Lower leg skin (tissue), 3 donors: Measurements from ENCODE around the gene ATP9A.

Source experiments
- POLR2A ChIP-seq, 2 donors: fragments of 450-650 bp; IDR thresholded peaks; one replicate each; pipeline ENCODE4 v1.6.1; 2016 to 2017; ENCODE audit warnings: antibody characterized with exemption in 2 of 2, mild to moderate bottlenecking in 1 of 2, moderate library complexity in 1 of 2
- TF ChIP-seq, protein P1 (sequence below), 3 donors: fragments of 450-650 bp; IDR thresholded peaks; one replicate each; pipeline ENCODE4 v1.5.1; 2016; ENCODE audit warnings: antibody characterized with exemption in 3 of 3, mild to moderate bottlenecking in 3 of 3, moderate library complexity in 2 of 3

GRCh38 chr20:51581571-51581970 lies 186.6 kb downstream of the ATP9A start:
- no peak for TF ChIP-seq POLR2A (IDR thresholded peaks at IDR 0.05)
- TF ChIP-seq, protein P1, sequence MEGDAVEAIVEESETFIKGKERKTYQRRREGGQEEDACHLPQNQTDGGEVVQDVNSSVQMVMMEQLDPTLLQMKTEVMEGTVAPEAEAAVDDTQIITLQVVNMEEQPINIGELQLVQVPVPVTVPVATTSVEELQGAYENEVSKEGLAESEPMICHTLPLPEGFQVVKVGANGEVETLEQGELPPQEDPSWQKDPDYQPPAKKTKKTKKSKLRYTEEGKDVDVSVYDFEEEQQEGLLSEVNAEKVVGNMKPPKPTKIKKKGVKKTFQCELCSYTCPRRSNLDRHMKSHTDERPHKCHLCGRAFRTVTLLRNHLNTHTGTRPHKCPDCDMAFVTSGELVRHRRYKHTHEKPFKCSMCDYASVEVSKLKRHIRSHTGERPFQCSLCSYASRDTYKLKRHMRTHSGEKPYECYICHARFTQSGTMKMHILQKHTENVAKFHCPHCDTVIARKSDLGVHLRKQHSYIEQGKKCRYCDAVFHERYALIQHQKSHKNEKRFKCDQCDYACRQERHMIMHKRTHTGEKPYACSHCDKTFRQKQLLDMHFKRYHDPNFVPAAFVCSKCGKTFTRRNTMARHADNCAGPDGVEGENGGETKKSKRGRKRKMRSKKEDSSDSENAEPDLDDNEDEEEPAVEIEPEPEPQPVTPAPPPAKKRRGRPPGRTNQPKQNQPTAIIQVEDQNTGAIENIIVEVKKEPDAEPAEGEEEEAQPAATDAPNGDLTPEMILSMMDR (IDR thresholded peaks at IDR 0.05), result no peak
